H1 (cell line): ENCODE results near the gene GTF2IRD1.

Experiments
- EZH2 ChIP-seq: fragments of 200-600 bp; sonication (generic); IDR thresholded peaks from 2 replicates; pipeline ENCODE4 v1.7.1; 2012; ENCODE audit warnings: low read depth, mild to moderate bottlenecking, moderate library complexity, low read length, inconsistent platforms; ENCODE audit not compliant: severe bottlenecking
- JUN ChIP-seq: IDR thresholded peaks from 2 replicates; pipeline ENCODE4 v1.6.1; 2011; ENCODE audit warnings: low read depth, mild to moderate bottlenecking, improper control_type of control experiment, low read length
- MAFK ChIP-seq: IDR thresholded peaks from 2 replicates; pipeline ENCODE4 v1.6.1; 2012; ENCODE audit warnings: low read depth, mild to moderate bottlenecking, improper control_type of control experiment, low read length
- POLR2A ChIP-seq, 2 experiments: IDR thresholded peaks; 1 replicate in 1 of 2; 2 replicates in 1 of 2; pipeline ENCODE4 v1.6.1; 2011; ENCODE audit warnings: low read depth in 2 of 2, low read length in 2 of 2, mild to moderate bottlenecking in 2 of 2; ENCODE audit errors: control extremely low read depth in 1 of 2
- RFX5 ChIP-seq: IDR thresholded peaks from 2 replicates; pipeline ENCODE4 v1.6.1; 2011; ENCODE audit warnings: low read depth, low read length, improper control_type of control experiment, borderline replicate concordance
- TAF1 ChIP-seq: IDR thresholded peaks from 2 replicates; pipeline ENCODE4 v1.6.1; 2011; ENCODE audit warnings: mild to moderate bottlenecking, low read depth, low read length
- TBP ChIP-seq: IDR thresholded peaks from 2 replicates; pipeline ENCODE4 v1.6.1; 2011; ENCODE audit warnings: low read depth, low read length, improper control_type of control experiment
- TCF12 ChIP-seq: IDR thresholded peaks from 2 replicates; pipeline ENCODE4 v1.6.1; 2011; ENCODE audit warnings: low read depth, mild to moderate bottlenecking, low read length
- YY1 ChIP-seq: IDR thresholded peaks from 2 replicates; pipeline ENCODE4 v1.6.1; 2011; ENCODE audit warnings: low read depth, mild to moderate bottlenecking, low read length
- TF ChIP-seq, protein P1 (sequence below), 3 experiments: IDR thresholded peaks; 1 replicate in 2 of 3; 2 replicates in 1 of 3; pipeline versions ENCODE4 v1.5.1 to v1.6.1; 2011; ENCODE audit warnings: low read length in 3 of 3, mild to moderate bottlenecking in 3 of 3, inconsistent platforms in 2 of 3, low read depth in 1 of 3, moderate library complexity in 1 of 3; ENCODE audit not compliant: insufficient read depth in 1 of 3; ENCODE audit errors: control extremely low read depth in 1 of 3

- TF ChIP-seq EZH2 (no peak), TCF12 (no peak), JUN (no peak), POLR2A (IDR thresholded peaks at IDR 0.05; ENCODE audit: control extremely low read depth in 1 of 2, low read depth in 2 of 2, low read length in 2 of 2) (no peak), RFX5 (no peak), MAFK (no peak), YY1 (no peak), TAF1 (no peak), TBP (no peak)
- TF ChIP-seq, protein P1, sequence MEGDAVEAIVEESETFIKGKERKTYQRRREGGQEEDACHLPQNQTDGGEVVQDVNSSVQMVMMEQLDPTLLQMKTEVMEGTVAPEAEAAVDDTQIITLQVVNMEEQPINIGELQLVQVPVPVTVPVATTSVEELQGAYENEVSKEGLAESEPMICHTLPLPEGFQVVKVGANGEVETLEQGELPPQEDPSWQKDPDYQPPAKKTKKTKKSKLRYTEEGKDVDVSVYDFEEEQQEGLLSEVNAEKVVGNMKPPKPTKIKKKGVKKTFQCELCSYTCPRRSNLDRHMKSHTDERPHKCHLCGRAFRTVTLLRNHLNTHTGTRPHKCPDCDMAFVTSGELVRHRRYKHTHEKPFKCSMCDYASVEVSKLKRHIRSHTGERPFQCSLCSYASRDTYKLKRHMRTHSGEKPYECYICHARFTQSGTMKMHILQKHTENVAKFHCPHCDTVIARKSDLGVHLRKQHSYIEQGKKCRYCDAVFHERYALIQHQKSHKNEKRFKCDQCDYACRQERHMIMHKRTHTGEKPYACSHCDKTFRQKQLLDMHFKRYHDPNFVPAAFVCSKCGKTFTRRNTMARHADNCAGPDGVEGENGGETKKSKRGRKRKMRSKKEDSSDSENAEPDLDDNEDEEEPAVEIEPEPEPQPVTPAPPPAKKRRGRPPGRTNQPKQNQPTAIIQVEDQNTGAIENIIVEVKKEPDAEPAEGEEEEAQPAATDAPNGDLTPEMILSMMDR (IDR thresholded peaks at IDR 0.05; ENCODE audit: control extremely low read depth in 1 of 3, insufficient read depth in 1 of 3, low read depth in 1 of 3, low read length in 3 of 3) = peak; percentile 83 to 95 (median 94)
Measured at GRCh38 chr7:74405191-74405898, 48.4 kb upstream of the GTF2IRD1 start.
